Brain pericyte (primary cell): ENCODE data around the gene OTC.

Source experiments
- DNase-seq: peaks from one replicate; pipeline ENCODE4 v3.0.0-alpha.2; 2012; ENCODE audit warnings: low read depth, low spot score

OTC gene

GRCh38 chrX:38357747-38358673 is 5.6 kb downstream of the OTC start:
- no peak for DNase-seq

- no peak for DNase-seq
These were observed 10.6 kb downstream of the OTC start for GRCh38 chrX:38363046-38363445.

GRCh38 chrX:38365954-38366353 is 13.6 kb downstream of the OTC start:
- DNase-seq = no peak

- DNase-seq = no peak
These were observed 16.4 kb downstream of the OTC start for GRCh38 chrX:38368774-38369173.

- DNase-seq = no peak
These were observed 19.2 kb downstream of the OTC start for GRCh38 chrX:38371641-38372040.

- no peak for DNase-seq
These were observed 22.0 kb downstream of the OTC start for GRCh38 chrX:38374431-38374830.

- DNase-seq = no peak
These were observed 23.5 kb downstream of the OTC start for GRCh38 chrX:38375891-38376290.

GRCh38 chrX:38376747-38377146 is 24.3 kb downstream of the OTC start:
- no peak for DNase-seq

GRCh38 chrX:38379088-38379487 is 26.7 kb downstream of the OTC start:
- DNase-seq = no peak

GRCh38 chrX:38382663-38383062 is 30.3 kb downstream of the OTC start:
- no peak for DNase-seq

GRCh38 chrX:38400389-38400910 is 48.0 kb downstream of the OTC start:
- no peak for DNase-seq

GRCh38 chrX:38402118-38402517 is 49.7 kb downstream of the OTC start:
- DNase-seq = no peak

- no peak for DNase-seq
These were observed 51.4 kb downstream of the OTC start for GRCh38 chrX:38403834-38404233.

- DNase-seq = no peak
These were observed 54.7 kb downstream of the OTC start for GRCh38 chrX:38407126-38407525.

GRCh38 chrX:38409289-38409688 is 56.9 kb downstream of the OTC start:
- no peak for DNase-seq

- no peak for DNase-seq
These were observed 74.4 kb downstream of the OTC start for GRCh38 chrX:38426785-38427184.

GRCh38 chrX:38431525-38431924 is 79.1 kb downstream of the OTC start:
- DNase-seq = no peak

GRCh38 chrX:38435130-38435529 is 82.7 kb downstream of the OTC start:
- DNase-seq = no peak

- DNase-seq = no peak
These were observed 84.7 kb downstream of the OTC start for GRCh38 chrX:38437093-38437492.

- DNase-seq = no peak
These were observed 85.9 kb downstream of the OTC start for GRCh38 chrX:38438321-38438720.

- no peak for DNase-seq
These were observed 100.2 kb downstream of the OTC start for GRCh38 chrX:38452603-38453002.

GRCh38 chrX:38458071-38458470 is 105.7 kb downstream of the OTC start:
- DNase-seq = no peak

- DNase-seq = no peak
These were observed 109.9 kb downstream of the OTC start for GRCh38 chrX:38462257-38462656.
